Activated CD4-positive, alpha-beta T cell treated with anti-CD3 and anti-CD28 coated beads for 1 hour (primary cell): ENCODE results near the gene C1QTNF12.

Experiments used
- DNase-seq: peaks from one replicate; pipeline ENCODE4 v3.0.0-alpha.2; 2020

Gene C1QTNF12

DNA sequence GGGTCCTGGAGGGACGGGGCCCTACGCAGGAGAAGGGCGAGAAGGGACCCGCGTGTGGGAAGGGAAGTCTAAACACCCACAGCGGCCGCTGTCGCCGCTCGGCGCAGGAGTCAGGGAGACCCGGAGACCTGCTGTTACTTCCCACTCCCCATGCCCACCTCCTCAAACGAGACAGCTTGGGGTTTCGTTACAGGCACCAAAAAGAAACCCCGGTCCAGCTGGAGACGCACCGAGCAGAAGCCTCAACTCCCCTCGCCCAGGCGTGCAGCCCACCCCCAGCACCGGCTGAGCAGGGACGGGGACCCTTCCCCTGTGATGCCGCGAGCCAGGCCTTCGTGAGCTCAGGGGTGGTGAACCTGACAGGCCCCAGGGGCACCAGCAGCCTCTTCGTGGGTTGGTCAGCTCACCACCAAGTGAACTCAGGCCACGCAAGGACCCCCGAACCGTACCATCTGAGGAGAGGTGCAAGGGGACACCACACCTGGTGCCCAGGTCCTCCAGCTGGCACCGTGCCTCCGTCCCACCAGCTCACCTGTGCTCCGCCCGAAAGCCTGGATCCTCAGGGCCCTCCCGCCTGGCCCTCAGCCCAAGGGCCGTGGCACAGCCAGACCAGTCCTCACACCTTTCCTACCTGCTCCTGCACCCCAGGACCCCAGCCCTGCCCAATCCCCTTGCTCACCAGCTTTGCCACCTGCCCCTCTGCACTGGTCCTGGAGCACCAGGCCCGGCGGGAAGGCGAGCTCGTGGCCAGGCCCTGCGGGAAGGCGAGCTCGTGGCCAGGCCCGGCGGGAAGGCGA is 19.8 kb downstream of the C1QTNF12 start:
- DNase-seq, result no peak

DNA sequence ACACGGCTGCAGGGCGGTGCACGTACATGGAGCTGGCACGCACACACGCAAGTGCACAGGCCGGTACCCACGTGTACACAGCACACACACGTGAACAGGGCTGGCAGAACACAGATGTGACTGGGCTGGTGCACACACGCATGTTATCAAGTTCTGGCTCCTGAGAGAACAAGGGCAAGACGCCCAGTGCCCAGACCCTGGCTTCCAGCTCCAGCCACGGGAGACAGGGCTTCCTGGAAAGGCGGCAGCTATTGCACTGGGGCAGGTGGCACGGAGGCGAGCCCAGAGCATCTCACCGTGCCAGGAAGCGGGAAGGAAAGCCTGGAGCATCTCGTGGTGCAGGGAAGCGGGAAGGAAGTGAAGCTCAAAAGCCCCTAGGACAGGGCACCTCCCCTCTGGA is 20.6 kb downstream of the C1QTNF12 start:
- no peak for DNase-seq

DNA sequence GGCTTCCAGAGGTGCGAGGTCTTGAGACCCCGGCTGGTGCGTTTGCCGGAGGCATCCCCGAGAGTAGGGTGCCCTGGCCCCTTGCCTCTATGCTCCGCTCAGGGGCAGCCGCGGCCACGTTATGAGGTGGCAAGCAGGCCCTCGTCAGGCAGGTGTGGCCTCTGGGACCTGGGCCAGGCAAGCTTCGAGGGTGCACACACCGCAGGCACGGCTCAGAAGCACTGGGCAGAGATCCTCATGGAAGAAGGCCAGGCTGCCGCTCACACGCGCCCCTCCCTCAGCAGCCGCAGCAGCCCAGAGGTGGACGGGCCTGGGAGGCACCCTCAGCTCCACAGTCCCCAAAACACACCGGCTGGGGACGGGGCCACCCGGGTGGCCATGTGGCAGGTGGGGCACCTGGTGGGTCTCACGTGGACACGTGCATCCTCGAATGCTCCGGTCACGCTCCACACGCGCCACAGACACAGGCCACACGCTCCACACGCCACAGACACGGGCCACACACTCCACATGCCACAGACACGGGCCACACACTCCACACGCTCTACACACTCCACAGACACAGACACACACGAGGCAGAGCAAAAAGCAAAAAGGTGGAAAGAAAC is 21.2 kb downstream of the C1QTNF12 start:
- DNase-seq, result no peak

DNA sequence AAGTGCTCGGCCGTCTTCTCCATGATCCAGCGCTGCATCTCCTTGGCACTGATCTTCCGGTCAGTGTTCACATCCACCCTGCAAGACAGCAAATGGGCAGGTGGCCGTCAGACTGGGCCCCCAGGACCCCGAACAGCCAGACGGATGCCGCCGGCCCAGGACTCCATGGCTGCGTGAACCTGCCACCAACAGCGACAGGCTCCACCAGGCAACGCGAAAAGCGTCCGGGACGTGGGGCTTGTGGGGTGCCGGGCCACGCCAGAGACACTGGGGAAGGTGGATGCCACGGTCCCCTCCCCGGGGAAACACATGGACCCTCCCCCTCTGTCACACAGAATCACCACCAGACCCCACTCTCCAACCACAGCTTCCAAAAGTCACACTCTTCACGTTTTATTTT is 22.6 kb downstream of the C1QTNF12 start:
- DNase-seq, result no peak

DNA sequence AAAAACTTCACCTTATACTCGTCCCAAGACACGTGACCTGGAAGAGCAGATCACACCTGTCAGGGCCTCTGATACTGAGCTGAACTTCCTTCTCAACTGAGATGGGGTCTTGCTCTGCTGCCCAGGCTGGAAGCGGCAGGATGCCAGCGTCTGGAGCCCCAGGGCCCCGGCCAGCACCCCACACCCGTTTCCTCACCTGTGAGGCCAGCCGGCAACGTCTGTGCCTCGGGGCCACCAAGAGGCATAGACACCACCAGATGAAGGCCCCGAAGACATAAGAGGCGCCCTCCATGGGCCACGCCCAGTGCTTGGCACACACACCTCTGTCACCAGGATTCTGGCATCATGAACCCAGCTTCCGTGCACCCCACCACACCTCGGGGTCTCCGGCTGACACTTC is 23.2 kb downstream of the C1QTNF12 start:
- DNase-seq, result no peak

DNA sequence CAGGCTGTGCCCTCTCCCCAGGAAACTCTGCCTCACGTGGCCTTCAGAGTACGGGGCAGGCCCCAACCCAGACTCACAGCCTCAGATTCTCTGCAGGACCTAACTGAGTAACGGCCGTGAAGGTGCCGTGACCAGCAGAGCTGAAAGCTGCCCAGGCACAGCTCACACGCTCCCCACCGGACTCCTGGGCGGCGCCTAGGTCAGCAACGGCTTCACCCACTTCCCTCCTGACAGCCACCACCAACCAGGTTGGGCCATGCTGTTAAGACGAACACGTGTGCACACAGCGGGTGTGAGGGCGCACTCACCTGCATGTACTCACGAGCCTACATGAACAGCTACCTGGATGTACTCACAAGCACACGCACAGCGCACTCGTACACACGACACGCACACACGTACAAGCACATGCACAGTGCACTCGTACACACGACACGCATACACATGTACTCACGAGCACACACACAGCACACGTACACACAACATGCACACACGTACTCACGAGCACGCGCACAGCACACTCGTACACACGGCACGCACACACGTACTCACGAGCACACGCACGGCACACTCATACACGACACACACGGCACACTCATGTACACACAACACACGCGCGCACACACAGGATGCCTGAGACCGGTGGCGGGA is 23.8 kb downstream of the C1QTNF12 start:
- DNase-seq, result no peak

DNA sequence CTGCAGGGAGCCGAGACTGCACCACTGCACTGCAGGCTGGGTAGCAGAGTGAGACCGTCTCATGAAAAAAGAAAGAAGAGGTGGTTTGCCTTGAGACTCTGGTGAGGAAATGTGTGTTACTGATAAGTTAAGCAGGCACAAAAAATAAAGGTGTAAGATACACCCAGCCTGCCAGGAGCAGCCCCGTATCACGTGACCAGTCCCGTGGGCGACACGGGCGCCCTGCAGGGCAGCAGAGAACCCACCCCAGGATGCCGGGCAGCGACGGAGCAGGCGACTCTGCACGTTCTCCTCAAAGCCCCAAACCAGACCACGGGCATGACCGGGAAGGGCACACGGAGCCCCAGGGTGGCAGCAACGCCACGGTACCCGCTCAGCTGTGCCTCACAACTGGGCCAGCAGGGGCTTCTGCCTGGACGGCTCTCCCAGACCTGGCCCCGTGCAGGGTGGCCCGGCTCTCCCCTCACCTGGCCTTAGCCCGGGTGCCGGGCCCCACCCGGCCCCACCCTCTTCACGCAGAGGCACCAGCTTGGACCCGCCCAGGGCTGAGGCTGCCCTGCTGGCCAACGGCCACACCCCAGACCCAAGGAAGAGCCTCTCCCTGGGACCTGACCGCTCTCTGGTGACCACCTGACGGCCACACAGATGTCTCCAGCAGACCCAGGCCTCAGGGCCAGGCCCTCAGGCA is 24.5 kb downstream of the C1QTNF12 start:
- no peak for DNase-seq

DNA sequence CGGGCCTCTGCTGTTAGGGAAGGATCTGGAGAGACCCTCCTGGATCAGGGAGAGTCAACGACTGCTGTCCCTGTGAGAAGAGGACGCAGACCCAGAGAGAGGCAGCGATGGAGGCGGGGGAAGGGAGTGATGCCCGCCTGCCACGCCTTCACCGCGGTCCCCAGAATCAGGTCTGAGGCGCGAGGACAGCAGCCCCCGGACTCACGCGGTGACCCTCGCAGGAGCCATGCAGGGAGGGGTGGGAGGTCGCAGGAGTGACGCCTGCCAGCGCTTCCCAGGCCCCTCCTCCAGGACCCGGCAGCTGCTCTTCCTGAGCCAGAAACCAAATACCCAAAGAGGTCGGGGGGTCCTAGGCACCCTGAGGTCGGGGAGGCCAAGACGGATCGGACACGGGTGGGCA is 26.3 kb downstream of the C1QTNF12 start:
- no peak for DNase-seq

DNA sequence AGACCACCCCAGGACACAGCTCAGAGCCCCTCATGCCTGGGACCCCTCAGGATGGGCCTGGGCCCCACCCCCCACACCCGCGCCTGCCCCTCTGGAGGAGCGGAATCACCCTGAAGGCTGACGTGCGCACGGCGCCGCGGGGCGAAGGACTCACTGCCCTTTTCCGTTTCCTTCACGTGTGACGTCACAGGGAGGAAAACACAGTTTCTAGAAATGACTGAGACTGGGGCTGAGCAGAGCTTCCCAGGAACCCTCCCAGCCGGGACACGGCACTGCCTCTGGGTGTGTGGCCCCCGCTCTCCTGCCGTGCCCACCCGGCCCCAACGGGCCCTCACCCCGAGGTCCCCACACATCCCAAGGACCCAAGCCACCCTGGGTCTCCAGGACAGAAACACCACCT is 27.2 kb downstream of the C1QTNF12 start:
- no peak for DNase-seq

DNA sequence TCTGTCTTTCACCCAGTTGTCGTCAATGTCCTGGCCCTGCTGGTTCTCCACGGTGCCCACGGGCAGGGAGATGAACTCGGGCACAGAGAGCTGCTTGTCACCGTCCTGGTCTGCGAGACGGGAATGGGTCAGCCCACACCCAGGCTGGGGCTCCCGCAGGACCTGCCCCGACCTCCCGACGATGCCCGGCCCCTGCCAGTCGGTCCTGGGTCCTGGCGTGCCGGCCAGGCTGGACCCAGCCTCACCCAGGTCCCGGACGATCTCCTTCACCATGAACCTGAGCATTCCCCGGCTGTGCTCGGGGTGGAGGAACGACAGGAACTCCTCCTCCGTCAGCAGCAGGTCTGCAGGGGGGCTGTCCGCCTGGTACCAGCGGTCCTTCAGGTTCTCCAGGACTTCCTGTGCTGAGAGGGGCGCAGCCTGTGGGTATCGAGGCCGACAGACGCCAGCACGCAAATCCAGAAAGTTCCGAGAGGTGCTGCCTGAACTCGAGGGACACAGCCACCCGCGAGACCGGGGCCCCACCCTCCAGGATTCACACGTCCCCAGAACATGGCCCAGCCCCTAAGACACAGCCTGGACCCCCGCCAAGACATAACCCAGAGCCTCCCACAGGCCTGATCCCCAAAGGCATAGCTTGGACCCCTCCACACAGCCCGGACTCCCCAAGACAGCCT is 27.9 kb downstream of the C1QTNF12 start:
- DNase-seq, result no peak

DNA sequence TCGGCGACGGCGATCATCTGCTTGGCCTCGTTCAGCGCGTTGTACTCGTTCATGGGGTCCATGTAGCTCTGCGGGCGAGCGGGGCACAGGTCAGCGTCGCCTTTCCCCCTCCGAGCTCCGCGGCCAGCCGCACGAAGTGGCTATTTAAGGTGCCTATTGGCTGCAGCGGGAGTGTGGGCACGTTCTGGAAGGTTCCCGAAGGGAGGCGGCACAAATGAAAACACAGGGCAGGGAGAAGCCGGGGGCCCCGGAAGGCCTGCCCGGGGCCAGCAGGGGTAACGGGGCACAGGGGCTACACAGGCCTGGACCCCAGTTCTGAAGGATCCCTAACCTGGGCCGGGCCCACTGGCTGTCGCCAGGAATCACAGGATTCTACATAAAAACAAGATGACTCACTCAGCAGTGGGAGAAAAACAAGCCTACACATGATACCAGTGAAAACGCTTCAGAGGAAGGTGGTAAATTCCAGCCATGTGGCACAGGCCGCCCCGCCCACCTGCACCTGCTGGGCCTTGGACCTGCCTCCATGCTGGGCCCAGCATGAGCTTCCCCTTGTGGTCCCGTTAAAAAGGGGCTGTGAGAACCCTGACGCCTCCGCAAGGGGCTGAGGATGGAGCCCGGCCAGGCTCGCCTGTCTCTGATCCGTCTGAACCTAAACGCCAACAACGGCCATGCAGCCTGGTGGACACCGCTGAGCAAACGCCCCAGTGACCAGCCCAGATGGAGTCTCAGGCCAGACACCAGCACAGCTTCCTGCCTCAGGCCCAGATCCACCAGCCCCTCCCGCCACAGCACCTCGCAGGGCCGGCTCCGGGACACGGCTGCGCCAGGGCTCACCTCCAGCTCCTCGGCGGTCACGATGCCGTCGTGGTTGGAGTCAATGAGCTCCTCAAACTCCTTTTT is 28.6 kb downstream of the C1QTNF12 start:
- DNase-seq, result no peak

DNA sequence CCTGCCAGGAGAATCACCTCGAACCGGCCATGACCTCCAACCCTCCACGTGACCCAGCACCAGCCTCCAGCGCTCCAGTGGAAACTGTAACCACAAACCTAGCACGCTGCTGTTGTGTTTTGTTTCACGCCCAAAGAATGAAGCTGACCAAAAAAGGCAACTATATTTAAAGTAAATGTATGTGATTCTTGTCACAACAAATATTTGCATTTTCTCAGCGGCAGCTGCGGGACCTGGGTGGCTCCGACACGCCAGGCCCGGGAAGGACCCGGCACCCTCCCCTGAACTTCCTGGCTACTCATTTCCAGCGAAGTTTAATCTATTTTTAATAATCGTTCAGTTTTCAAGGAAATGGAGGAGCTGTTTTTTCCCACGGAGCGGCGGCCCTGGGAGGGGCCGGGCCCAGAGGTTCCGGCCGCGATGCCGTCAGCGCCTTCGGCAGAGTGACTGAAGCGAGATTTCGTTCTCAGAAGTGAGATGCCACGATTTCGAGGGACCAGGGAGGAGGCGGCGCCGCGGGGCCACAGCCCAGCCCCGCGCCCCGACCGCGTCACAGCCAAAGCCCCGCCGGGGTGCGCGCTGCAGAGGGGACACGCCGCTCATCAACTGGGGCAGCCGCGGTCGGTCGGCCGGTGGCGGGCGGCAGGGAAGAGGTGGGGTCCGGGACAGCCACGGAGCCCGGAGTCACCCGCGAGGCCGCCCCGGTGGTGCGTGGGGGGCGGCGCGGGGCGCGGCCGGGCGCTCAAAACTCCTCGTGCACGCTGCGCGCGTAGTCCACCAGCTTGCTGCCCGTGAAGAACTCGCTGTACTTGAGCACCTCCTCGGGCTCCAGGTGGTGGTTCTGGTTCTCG is 29.5 kb downstream of the C1QTNF12 start:
- no peak for DNase-seq

DNA sequence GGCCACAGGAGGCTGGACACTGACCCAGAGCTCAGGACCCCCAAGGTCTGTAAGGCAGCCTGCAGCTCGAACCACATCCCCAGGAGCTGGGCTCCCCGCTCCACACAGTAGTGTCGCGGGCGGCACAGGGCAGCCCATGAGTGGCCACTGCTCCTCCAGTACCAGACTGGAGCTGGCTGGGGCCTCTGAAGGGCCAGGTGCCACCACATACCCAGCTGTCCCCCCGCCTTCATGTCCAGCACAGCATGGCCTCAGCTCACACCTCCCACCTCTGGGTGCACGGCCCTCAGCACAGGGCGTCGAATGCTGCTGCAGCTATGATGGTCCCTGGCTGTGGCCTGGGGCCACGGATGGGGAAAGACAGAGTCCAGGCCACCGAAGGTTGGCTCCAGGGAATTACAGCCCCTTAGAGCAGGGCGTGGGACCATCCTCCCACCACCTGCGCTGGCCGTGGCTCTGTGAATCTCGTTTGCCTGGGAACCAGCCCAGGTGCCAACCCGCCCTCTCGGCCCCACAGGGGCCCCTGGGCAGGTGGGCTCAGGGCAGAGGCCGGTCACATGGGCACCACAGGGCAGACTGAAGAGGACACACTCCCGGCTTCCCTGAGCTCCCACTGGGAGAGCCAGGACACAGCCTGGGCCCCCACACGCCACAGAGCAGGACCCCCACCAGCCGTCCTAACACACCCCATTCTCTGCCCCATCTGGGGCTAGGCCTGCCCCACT is 30.5 kb downstream of the C1QTNF12 start:
- DNase-seq, result no peak

DNA sequence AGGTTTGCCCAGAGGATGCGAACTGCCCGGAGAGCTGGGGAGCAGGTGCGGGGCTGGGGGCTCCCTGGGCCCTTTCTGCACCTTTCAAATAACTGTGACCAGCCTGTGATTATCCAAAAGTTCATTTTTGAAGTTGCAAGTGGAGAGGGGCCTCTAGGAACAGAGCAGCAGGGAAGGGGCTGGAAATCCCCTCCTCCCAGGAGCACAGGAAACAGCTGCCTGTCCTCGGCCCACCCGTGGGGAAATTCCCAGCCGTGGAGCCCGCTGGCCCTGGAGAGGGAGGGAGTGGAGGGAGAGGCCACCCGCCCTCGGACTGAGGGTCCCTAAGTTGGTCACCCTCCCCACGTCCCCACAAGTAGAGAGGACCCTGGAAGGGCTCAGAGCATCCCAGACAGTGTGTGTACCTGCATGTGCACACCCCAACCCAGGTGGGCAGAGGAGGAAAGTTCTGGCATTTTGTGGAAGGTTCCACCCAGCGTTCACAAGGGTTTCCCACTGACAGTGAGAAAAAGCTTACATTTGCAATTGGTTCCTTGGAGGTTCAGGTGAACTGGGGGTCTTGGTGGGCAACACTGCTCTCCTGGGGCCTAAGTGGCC is 31.3 kb downstream of the C1QTNF12 start:
- DNase-seq, result no peak

DNA sequence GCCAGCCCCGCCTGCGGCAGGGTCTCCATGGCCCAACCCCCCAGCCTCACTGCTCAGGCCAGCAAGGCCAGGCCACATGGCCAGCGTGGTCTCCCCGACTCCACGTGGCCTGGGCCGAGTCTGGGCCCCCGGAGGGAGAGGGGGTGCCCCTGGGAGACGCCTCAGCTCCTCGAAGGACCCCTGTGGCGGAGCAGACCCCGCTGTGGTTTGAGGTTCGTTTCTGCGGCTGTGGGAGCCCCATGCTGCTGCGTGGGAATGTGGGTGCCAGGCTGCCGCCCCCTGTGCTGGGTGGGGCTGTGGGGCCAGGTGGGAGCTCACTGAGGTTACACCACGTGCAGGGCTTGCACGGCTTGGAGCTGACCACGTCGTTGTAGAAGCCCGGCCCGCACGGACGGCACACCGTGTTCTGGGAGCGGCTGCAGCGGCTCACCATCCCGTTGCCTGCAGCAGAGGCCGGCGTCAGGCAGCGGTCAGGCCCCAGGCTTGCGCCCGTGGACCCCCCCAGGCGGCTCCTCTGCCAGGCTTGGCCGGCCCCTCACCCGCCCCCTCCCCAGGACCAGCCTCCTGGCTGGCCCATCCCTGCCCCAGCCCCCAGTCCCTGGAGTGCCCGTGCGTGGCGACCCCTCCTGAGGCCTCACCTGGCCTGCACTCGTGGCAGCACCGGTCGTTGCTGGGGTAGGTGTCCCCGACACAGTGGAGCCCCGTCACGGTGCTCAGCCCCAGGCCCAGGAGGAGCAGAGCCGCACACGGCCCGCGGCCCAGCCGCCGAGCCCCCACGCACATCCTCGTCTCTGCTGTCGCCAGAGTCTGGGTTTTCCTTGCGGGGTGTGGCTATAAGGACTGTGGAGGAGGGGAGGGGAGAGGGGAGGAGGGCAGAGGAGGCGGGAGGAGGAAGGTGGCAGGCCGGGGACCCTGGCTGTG is 32.9 kb downstream of the C1QTNF12 start, which contains the start of gene TNFRSF4:
TSS of gene TNFRSF4 (minus strand) at position 809 of the 921 bp plus-strand sequence. CDS start at position 783, 26 bp downstream.
- DNase-seq, result no peak

DNA sequence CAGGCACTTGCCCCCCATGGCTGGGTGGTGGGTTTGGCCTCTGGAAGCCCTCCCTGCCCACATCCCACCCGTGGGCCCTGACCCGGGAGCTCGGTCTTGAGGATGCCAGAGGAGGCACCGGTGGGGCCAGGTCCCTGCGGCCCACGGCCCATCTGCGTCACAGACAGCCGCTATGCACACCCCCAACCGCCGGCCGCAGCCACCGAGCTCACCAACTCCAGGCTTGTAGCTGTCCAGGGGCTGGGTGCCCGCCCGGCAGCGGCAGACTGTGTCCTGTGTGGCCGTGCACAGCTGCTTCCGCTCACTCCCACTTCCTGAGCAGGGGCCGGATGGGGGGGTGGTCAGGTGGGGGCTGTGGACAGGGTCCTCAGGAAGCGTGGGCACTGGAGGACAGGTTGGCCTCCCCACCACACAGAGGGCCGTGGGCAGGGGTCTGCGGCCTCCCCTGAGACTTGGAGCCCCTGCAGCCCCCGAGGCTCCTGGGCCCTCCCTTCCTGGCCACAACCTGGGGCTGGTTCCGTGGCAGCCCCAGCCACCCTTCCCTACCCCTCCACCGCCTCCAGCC is 33.7 kb downstream of the C1QTNF12 start:
- DNase-seq, result no peak

DNA sequence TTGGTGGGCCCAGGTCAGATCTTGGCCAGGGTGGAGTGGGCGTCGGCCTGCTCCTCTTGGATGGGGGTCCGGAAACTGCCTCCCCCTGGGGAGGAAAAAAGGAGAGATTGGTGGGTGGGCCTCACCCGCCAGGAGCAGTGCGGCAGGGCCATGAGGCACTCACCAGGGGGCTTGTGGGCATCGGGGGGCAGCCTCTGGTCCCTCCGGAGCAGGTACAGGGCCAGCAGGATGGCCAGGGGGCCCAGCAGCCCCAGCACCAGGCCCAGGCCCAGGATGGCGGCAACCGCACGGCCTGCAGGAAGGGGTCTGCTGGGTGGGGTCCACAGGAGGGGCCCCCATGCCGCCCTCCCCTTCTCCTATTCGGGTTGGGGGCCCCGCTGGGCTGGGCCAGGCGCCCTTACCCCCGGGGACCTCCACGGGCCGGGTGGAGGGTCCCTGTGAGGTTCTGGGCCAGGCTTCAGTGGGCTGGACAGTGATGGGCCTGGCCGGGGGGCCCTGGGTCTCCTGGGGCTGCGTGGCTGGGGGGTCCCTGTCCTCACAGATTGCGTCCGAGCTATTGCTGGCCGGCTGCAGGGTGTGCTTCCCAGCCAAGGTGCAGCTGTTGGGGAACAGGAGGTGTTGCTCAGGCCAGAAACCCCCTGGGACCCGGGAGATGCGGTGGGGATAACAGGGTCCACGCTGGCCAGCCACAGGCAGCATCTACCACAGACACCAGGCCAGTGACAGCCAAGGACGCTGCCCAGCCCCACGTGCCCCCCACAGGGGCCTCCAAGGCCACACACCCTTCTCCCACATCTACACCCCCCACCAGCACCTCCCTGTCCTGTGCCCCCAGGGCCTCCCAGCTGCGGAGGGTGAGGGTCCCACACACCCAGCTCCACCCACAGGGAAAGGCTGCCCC is 34.7 kb downstream of the C1QTNF12 start:
- no peak for DNase-seq
